Neural cell (in vitro differentiated cells): ENCODE measurements around the gene LCOR. TPM values are rescaled to one million over a fixed set of nuclear protein-coding genes. Genes with fewer than 3 reads are reported as not detected.
A peak's percentile ranks its signal among the peaks of the same experiment; 100 is the strongest.

ENCODE experiments used
- H2AFZ ChIP-seq: fragments of 200-600, 300-800 bp; sonication (generic), shearing (Covaris generic); 2 replicates; pipeline ENCODE4 v1.6.0; 2014; ENCODE audit warnings: low read depth, mild to moderate bottlenecking, antibody characterized with exemption, low read length, moderate library complexity
- H3F3A ChIP-seq: fragments of 200-600 bp; shearing (Covaris generic); 2 replicates; pipeline ENCODE4 v1.6.1; 2016; ENCODE audit warnings: mild to moderate bottlenecking, moderate library complexity, mixed read lengths, antibody characterized with exemption, low read length; ENCODE audit not compliant: insufficient read depth, poor library complexity, severe bottlenecking
- H3K27ac ChIP-seq: fragments of 200-600, 300-800 bp; sonication (generic), shearing (Covaris generic); 2 replicates; pipeline ENCODE4 v1.5.1; 2014; ENCODE audit warnings: mild to moderate bottlenecking, low read length, moderate library complexity
- H3K27me3 ChIP-seq: fragments of 300-800, 200-600 bp; sonication (generic), shearing (Covaris generic); 2 replicates; pipeline ENCODE4 v1.6.0; 2014; ENCODE audit warnings: mild to moderate bottlenecking, low read depth, low read length, moderate library complexity; ENCODE audit not compliant: insufficient read depth
- H3K36me3 ChIP-seq: fragments of 300-800, 200-600 bp; sonication (generic), shearing (Covaris generic); 2 replicates; pipeline ENCODE4 v1.5.1; 2014; ENCODE audit warnings: mild to moderate bottlenecking, antibody characterized with exemption, low read length, moderate library complexity; ENCODE audit not compliant: insufficient read depth
- H3K4me2 ChIP-seq: fragments of 300-800, 200-600 bp; sonication (generic), shearing (Covaris generic); 2 replicates; pipeline ENCODE4 v1.6.0; 2014; ENCODE audit warnings: mild to moderate bottlenecking, low read length
- H3K4me3 ChIP-seq: fragments of 300-800, 200-600 bp; sonication (generic), shearing (Covaris generic); 2 replicates; pipeline ENCODE4 v1.5.1; 2014; ENCODE audit warnings: mild to moderate bottlenecking, low read length, moderate library complexity
- H3K79me2 ChIP-seq: fragments of 200-600 bp; shearing (Covaris generic); replicated peaks from 2 replicates; pipeline ENCODE4 v1.6.0; 2014; ENCODE audit warnings: mild to moderate bottlenecking, low read length, moderate library complexity; ENCODE audit not compliant: insufficient read depth
- H3K9ac ChIP-seq: fragments of 300-800, 200-600 bp; sonication (generic), shearing (Covaris generic); 2 replicates; pipeline ENCODE4 v1.6.1; 2016; ENCODE audit warnings: mild to moderate bottlenecking, low read length, mixed read lengths
- H3K9me2 ChIP-seq: fragments of 200-600 bp; shearing (Covaris generic); 2 replicates; pipeline ENCODE4 v1.6.1; 2016; ENCODE audit warnings: mild to moderate bottlenecking, low read length, mixed read lengths; ENCODE audit not compliant: insufficient read depth
- H3K9me3 ChIP-seq: fragments of 200-600, 300-800 bp; sonication (generic), shearing (Covaris generic); 2 replicates; pipeline ENCODE4 v1.6.1; 2016; ENCODE audit warnings: mild to moderate bottlenecking, mixed run types, low read length, moderate library complexity, mixed read lengths
- H4K20me1 ChIP-seq: fragments of 200-600 bp; shearing (Covaris generic); 2 replicates; pipeline ENCODE4 v1.6.1; 2016; ENCODE audit warnings: mild to moderate bottlenecking, mixed run types; ENCODE audit not compliant: insufficient read depth
- EP300 ChIP-seq: fragments of 450-650 bp; conservative IDR thresholded peaks from 2 replicates; pipeline ENCODE4 v1.6.1; 2014; ENCODE audit warnings: antibody characterized with exemption, mild to moderate bottlenecking, moderate library complexity; ENCODE audit not compliant: poor library complexity, severe bottlenecking
- EZH2 ChIP-seq: fragments of 200-600, 300-800 bp; shearing (Covaris generic), sonication (generic); IDR thresholded peaks from 2 replicates; pipeline ENCODE4 v1.6.1; 2014; ENCODE audit warnings: antibody characterized with exemption, low read length, borderline replicate concordance, mild to moderate bottlenecking; ENCODE audit not compliant: insufficient read depth, poor library complexity, severe bottlenecking
- POLR2AphosphoS5 ChIP-seq: IDR thresholded peaks from 2 replicates; pipeline ENCODE4 v1.6.1; 2012
- RAD21 ChIP-seq: fragments of 450-650 bp; conservative IDR thresholded peaks from 2 replicates; pipeline ENCODE4 v1.6.1; 2014; ENCODE audit warnings: antibody characterized with exemption, mild to moderate bottlenecking, moderate library complexity
- TAF1 ChIP-seq: IDR thresholded peaks from 2 replicates; pipeline ENCODE4 v1.6.1; 2012; ENCODE audit warnings: low read depth
- polyA plus RNA-seq: library from polyadenylated mRNA; depleted of rRNA; stranded (reverse); fragments of >200 nt; gene quantifications from 2 replicates; pipeline ENCODE4 v1.2.3, GENCODE V29; 2014
- TF ChIP-seq, protein P1 (sequence below): IDR thresholded peaks from 2 replicates; pipeline ENCODE4 v1.6.1; 2012; ENCODE audit warnings: borderline replicate concordance
- TF ChIP-seq, protein P2 (sequence below): fragments of 450-650 bp; IDR thresholded peaks from 2 replicates; pipeline ENCODE4 v1.5.1; 2014; ENCODE audit warnings: antibody characterized with exemption, mild to moderate bottlenecking, moderate library complexity; ENCODE audit not compliant: poor library complexity, severe bottlenecking

LCOR gene
- polyA plus RNA-seq, 1 donor from 2014 or later = 61.1 TPM

DNA sequence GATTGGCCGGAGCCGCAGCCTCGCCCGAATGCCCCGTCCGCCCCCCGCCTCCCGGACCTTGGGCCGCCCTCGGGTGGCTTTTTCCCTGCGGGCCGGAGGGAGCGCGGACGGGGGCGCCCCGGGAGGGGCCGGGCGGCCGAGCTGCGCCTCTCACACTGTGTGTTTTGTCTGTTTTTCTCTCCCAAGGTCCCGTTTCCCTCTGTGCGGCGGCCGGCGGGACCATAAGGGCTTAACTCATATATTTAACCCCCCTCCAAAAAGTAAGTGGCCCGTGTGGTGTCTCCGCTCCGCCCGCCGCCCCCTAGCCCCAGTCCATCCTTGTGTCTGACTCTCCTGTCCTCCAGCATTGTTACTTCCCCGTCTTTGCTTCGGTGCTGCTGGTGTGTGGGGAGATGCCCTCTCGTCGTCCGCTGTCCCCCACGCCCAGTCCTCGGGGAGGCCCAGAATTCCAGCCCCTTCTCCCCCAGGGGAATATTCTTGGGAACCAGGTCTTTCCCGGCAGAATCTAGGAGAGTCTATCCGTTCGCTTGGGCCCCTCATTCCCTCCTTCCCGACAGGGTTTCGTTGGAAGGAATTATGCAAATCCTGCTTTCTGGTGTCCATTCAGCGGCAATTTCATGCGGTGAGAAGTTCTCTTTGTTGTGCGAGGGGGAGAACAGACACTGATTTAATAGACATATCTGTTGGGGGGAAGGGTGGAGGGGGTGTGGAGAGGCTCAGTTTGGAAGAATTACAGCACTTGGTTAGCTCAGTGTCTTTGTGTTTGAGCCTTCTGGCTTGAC lies 1.3 kb downstream of the LCOR start:
- peaks cover 50% of the 10 kb centered on the region for H3K79me2 ChIP-seq

DNA sequence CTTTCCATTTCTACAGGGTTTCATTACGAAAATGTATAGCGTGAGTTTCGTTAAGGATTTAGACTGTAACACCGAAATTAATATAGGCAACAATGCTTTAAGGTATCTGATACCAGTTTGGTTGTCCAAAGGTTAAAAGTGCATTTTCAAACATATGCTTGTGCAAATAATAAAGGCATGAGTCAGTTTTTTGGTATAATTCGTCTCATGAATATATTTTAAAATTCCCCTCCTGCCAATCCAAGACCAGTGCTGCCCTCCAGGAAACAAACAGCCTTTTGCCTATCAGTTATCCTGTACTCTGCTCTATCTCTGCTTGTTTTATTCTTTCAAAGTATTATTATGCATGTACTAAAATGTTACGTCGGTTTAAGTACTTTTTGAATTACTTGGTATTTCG lies 2.0 kb downstream of the LCOR start:
- Histone ChIP-seq H3K27ac (peak overlapping the region; percentile 95), H3K4me3 (peak overlapping the region; percentile 97), H3K36me3 (no peaks in the 10 kb centered on the region), H3K4me2 (peak overlapping the region; percentile 68), H3K9me2 (no peaks in the 10 kb centered on the region), H2AFZ (no peak overlapping the region), H3K9me3 (no peaks in the 10 kb centered on the region), H4K20me1 (peaks cover 13% of the 10 kb centered on the region), H3K79me2 (peaks cover 57% of the 10 kb centered on the region), H3K9ac (peak overlapping the region; percentile 93), H3K27me3 (no peaks in the 10 kb centered on the region), H3F3A (peaks cover 7% of the 10 kb centered on the region)
- TF ChIP-seq, protein P1, sequence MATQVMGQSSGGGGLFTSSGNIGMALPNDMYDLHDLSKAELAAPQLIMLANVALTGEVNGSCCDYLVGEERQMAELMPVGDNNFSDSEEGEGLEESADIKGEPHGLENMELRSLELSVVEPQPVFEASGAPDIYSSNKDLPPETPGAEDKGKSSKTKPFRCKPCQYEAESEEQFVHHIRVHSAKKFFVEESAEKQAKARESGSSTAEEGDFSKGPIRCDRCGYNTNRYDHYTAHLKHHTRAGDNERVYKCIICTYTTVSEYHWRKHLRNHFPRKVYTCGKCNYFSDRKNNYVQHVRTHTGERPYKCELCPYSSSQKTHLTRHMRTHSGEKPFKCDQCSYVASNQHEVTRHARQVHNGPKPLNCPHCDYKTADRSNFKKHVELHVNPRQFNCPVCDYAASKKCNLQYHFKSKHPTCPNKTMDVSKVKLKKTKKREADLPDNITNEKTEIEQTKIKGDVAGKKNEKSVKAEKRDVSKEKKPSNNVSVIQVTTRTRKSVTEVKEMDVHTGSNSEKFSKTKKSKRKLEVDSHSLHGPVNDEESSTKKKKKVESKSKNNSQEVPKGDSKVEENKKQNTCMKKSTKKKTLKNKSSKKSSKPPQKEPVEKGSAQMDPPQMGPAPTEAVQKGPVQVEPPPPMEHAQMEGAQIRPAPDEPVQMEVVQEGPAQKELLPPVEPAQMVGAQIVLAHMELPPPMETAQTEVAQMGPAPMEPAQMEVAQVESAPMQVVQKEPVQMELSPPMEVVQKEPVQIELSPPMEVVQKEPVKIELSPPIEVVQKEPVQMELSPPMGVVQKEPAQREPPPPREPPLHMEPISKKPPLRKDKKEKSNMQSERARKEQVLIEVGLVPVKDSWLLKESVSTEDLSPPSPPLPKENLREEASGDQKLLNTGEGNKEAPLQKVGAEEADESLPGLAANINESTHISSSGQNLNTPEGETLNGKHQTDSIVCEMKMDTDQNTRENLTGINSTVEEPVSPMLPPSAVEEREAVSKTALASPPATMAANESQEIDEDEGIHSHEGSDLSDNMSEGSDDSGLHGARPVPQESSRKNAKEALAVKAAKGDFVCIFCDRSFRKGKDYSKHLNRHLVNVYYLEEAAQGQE = no peak
- TF ChIP-seq TAF1 (no peak), RAD21 (peak; percentile 8), EP300 (no peak), EZH2 (no peak)
- TF ChIP-seq, protein P2, sequence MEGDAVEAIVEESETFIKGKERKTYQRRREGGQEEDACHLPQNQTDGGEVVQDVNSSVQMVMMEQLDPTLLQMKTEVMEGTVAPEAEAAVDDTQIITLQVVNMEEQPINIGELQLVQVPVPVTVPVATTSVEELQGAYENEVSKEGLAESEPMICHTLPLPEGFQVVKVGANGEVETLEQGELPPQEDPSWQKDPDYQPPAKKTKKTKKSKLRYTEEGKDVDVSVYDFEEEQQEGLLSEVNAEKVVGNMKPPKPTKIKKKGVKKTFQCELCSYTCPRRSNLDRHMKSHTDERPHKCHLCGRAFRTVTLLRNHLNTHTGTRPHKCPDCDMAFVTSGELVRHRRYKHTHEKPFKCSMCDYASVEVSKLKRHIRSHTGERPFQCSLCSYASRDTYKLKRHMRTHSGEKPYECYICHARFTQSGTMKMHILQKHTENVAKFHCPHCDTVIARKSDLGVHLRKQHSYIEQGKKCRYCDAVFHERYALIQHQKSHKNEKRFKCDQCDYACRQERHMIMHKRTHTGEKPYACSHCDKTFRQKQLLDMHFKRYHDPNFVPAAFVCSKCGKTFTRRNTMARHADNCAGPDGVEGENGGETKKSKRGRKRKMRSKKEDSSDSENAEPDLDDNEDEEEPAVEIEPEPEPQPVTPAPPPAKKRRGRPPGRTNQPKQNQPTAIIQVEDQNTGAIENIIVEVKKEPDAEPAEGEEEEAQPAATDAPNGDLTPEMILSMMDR = no peak

More for the DNA sequence above, 1.3 kb downstream of the LCOR start:
- Histone ChIP-seq H3K4me2 (peak overlapping the region; percentile 68), H3K36me3 (no peaks in the 10 kb centered on the region), H4K20me1 (peaks cover 13% of the 10 kb centered on the region), H3K4me3 (peak overlapping the region; percentile 97), H3K27ac (peak overlapping the region; percentile 95), H3F3A (peaks cover 7% of the 10 kb centered on the region), H2AFZ (peak overlapping the region; percentile 51), H3K9ac (peak overlapping the region; percentile 93), H3K9me3 (no peaks in the 10 kb centered on the region), H3K9me2 (no peaks in the 10 kb centered on the region), H3K27me3 (no peaks in the 10 kb centered on the region)
- TF ChIP-seq, protein P1 = peak; percentile 90
- TF ChIP-seq POLR2AphosphoS5 = no peak
